ENCODE data around the gene SLC35C1.

DNA sequence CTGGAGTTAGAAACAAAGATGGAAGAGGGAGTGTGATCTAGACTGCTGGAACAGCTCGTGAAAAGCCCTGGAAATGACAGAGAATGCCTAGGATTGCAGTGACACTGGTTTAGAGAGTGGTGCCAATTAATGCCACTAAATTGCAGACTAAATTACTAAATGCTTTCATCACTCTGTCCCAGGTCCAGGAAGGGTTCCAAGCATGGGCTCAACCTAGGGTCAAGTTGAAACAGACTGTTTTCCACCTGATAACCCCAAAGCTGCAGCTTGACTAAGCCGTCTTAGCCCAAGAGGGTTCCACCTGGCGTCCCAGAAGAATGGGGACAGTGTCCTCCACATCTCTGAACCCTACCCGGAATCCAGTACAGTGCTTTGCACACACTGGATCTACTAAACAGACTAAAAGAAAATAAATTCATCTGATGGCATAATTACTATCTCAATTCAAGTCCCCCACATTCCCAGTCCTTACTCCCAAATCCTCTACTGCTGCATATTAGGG is 41.3 kb downstream of the SLC35C1 start:
- no peak for TF ChIP-seq TARDBP (IDR thresholded peaks at IDR 0.05)
- no peak for TF ChIP-seq SP1 (IDR thresholded peaks at IDR 0.05)
- no peak for TF ChIP-seq ELF4 (IDR thresholded peaks at IDR 0.05)
- TF ChIP-seq ZNF384 (IDR thresholded peaks at IDR 0.05): no peak
- TF ChIP-seq, protein P1, sequence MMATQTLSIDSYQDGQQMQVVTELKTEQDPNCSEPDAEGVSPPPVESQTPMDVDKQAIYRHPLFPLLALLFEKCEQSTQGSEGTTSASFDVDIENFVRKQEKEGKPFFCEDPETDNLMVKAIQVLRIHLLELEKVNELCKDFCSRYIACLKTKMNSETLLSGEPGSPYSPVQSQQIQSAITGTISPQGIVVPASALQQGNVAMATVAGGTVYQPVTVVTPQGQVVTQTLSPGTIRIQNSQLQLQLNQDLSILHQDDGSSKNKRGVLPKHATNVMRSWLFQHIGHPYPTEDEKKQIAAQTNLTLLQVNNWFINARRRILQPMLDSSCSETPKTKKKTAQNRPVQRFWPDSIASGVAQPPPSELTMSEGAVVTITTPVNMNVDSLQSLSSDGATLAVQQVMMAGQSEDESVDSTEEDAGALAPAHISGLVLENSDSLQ (IDR thresholded peaks at IDR 0.05): no peak

Data from HEK293T (cell line).